Activated naive CD8-positive, alpha-beta T cell treated with anti-CD3 and anti-CD28 coated beads, Interleukin-2, amount 10 ng/mL, durations not matched to agents 7 days and 5 days (primary cell): Measurements from ENCODE around the gene IGF1. TPM values are rescaled to one million over a fixed set of nuclear protein-coding genes. Genes with fewer than 3 reads are reported as not detected.
"Not testable (repeated sequence)": the region's sequence is repeated elsewhere in the genome, so short reads cannot be mapped to it uniquely, and the experiment has no call there.

ENCODE experiments used
- ATAC-seq: fragments of 150-1000 bp; cut with Tn5 transposase; one replicate; pipeline ENCODE4 v1.10.0; 2021; ENCODE audit warnings: low read depth, moderate library complexity
- POLR2A ChIA-PET: fragments of 350-600 bp; sonication (Branson Sonifier 250); formaldehyde crosslinking; loops from one replicate; lab custom pipeline; 2021; ENCODE audit warnings: antibody characterized with exemption; lab: Charles Lee
- DNase-seq: peaks from one replicate; pipeline ENCODE4 v3.0.0; 2021
- H3K27ac Mint-ChIP-seq: one replicate; pipeline ENCODE4 v1.8.0; 2022; ENCODE audit warnings: mild to moderate bottlenecking, mixed read lengths
- H3K27me3 Mint-ChIP-seq: one replicate; pipeline ENCODE4 v1.8.0; 2022; ENCODE audit warnings: mild to moderate bottlenecking, moderate library complexity, mixed read lengths
- H3K36me3 Mint-ChIP-seq: one replicate; pipeline ENCODE4 v1.8.0; 2021; ENCODE audit warnings: mild to moderate bottlenecking, mixed read lengths
- H3K4me1 Mint-ChIP-seq: one replicate; pipeline ENCODE4 v1.8.0; 2021; ENCODE audit warnings: mixed read lengths
- H3K4me3 Mint-ChIP-seq: one replicate; pipeline ENCODE4 v1.8.0; 2022; ENCODE audit warnings: mild to moderate bottlenecking, moderate library complexity, mixed read lengths
- H3K9me3 Mint-ChIP-seq: one replicate; pipeline ENCODE4 v1.8.0; 2021; ENCODE audit warnings: mixed read lengths
- total RNA-seq, 2 experiments: library from RNA; stranded (reverse); gene quantifications; one replicate each; pipeline ENCODE4 v1.2.3, GENCODE V29; 2021

IGF1 gene
- total RNA-seq, 2 experiments from 2014 or later = 1.3 to 1.6 TPM

GRCh38 chr12:102465762-102466560 is 14.4 kb downstream of the IGF1 start:
- no peak overlapping the region for H3K4me3 Mint-ChIP-seq

GRCh38 chr12:102463659-102464249 is 16.6 kb downstream of the IGF1 start:
- Mint-ChIP-seq H3K27me3 (peaks cover 20% of the 10 kb centered on the region), H3K4me3 (no peak overlapping the region), H3K36me3 (no peaks in the 10 kb centered on the region), H3K4me1 (no peaks in the 10 kb centered on the region), H3K27ac (no peak overlapping the region), H3K9me3 (peaks cover 3% of the 10 kb centered on the region)
- ATAC-seq = no peak
- DNase-seq = no peak
- POLR2A ChIA-PET = no interaction called here

More at GRCh38 chr12:102465762-102466560, 14.4 kb downstream of the IGF1 start:
- no peak for ATAC-seq
- H3K27me3 Mint-ChIP-seq = peaks cover 16% of the 10 kb centered on the region
- POLR2A ChIA-PET = no interaction called here
- H3K36me3 Mint-ChIP-seq = no peaks in the 10 kb centered on the region
- no peak overlapping the region for H3K27ac Mint-ChIP-seq
- H3K9me3 Mint-ChIP-seq = no peaks in the 10 kb centered on the region
- H3K4me1 Mint-ChIP-seq = no peaks in the 10 kb centered on the region
- no peak for DNase-seq

DNA sequence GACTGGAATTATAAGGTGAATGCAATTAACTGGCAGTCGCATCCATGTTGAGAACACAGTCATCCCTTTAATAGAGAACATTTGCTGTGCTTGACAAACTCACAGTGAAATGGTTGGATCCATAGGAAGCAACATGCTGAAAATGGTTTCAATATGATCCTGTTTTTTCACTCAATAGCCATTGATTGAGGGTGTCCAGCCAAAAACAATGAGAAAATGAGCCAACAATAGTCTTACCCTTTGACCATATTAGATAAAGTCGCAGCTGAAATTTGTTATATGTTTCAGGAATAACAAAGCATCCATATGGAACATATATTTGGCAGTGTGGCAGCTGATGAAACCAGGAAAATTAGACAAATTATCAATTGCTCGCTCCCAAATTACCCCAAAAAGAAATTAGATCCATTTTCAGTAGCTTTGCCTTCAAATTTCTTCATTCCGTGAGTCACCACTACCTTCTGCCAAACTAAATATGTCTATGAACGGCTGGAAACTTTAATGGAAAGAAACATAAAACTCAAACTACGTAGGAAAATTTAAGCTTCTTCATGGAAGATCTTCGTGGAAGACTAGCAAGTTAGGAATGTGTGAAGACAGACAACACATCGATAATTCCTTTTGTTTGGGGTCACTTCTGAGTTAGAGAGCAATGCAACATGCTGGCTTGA is 17.4 kb downstream of the IGF1 start:
- Mint-ChIP-seq H3K4me3 (no peak overlapping the region), H3K27me3 (peaks cover 25% of the 10 kb centered on the region), H3K4me1 (no peaks in the 10 kb centered on the region), H3K36me3 (no peaks in the 10 kb centered on the region), H3K9me3 (peaks cover 3% of the 10 kb centered on the region), H3K27ac (no peak overlapping the region)
- ATAC-seq (no peak), DNase-seq (no peak)
- POLR2A ChIA-PET = no interaction called here

GRCh38 chr12:102462386-102462785 is 18.0 kb downstream of the IGF1 start:
- DNase-seq = no peak
- H3K4me3 Mint-ChIP-seq = no peak overlapping the region
- no peak for ATAC-seq
- no peaks in the 10 kb centered on the region for H3K4me1 Mint-ChIP-seq
- H3K27me3 Mint-ChIP-seq = peaks cover 21% of the 10 kb centered on the region
- H3K9me3 Mint-ChIP-seq = peaks cover 3% of the 10 kb centered on the region
- H3K36me3 Mint-ChIP-seq = no peaks in the 10 kb centered on the region
- POLR2A ChIA-PET = no interaction called here
- H3K27ac Mint-ChIP-seq = no peak overlapping the region

- Mint-ChIP-seq H3K36me3 (no peaks in the 10 kb centered on the region), H3K4me1 (no peaks in the 10 kb centered on the region), H3K9me3 (peaks cover 3% of the 10 kb centered on the region), H3K27ac (no peak overlapping the region), H3K4me3 (no peak overlapping the region), H3K27me3 (peaks cover 18% of the 10 kb centered on the region)
- ATAC-seq = no peak
- POLR2A ChIA-PET = no interaction called here
- DNase-seq = no peak
Measured at GRCh38 chr12:102461501-102461900, 18.9 kb downstream of the IGF1 start.

GRCh38 chr12:102459314-102459713 is 21.0 kb downstream of the IGF1 start:
- H3K4me1 Mint-ChIP-seq = no peaks in the 10 kb centered on the region
- DNase-seq (no peak), ATAC-seq (no peak)
- no peak overlapping the region for H3K4me3 Mint-ChIP-seq
- H3K9me3 Mint-ChIP-seq = peaks cover 3% of the 10 kb centered on the region
- POLR2A ChIA-PET = no interaction called here
- no peak overlapping the region for H3K27ac Mint-ChIP-seq
- H3K27me3 Mint-ChIP-seq = peaks cover 20% of the 10 kb centered on the region
- no peaks in the 10 kb centered on the region for H3K36me3 Mint-ChIP-seq

DNA sequence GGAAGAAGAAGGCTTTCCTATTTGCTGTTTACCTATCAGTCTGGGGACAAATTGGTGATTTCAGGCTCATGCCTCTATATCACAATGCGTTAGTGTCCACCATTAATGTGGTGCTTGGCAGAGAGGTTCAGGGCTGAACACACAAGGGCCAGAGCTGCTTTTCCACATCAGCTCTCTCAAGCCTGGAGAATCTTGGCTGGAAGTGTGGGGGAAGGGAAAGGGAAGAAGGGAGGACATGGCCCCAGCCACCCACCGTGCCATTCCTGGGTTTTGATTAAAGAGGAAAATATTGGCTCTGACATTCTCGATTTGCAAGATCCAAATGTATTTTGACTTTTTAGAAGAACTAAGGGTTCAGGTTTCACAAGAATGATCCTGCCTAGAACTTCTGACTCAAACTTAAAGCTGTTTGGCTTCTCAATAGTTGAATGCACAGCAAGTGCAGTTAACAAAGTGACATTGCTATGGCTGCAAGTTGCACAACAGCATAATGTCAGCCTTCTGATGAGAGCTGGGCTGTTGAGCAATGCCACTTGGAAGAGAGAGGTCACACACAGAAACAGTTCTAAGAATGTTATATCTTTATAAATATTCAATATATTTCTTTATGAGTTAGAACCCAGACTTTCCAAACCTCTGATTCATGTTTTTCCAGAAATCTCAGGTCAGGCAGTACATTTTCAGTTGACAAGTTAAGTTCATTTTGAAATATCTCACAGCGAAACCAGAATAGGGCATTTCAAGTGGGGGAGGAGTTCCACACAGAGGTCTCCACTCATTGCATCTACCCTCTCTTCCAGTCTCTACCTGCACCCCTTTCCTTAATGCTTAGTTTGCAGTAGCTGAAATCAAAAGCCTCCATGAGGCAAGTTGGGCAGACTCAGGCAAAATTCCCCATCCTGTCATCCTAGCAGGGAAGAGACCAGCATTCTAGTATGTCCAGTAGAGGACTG is 25.3 kb downstream of the IGF1 start:
- ATAC-seq (no peak), DNase-seq (no peak)
- peaks cover 7% of the 10 kb centered on the region for H3K27me3 Mint-ChIP-seq
- H3K36me3 Mint-ChIP-seq = peaks cover 2% of the 10 kb centered on the region
- no peaks in the 10 kb centered on the region for H3K4me1 Mint-ChIP-seq
- H3K4me3 Mint-ChIP-seq = no peak overlapping the region
- H3K27ac Mint-ChIP-seq = no peak overlapping the region
- POLR2A ChIA-PET = no interaction called here
- H3K9me3 Mint-ChIP-seq = peaks cover 3% of the 10 kb centered on the region

DNA sequence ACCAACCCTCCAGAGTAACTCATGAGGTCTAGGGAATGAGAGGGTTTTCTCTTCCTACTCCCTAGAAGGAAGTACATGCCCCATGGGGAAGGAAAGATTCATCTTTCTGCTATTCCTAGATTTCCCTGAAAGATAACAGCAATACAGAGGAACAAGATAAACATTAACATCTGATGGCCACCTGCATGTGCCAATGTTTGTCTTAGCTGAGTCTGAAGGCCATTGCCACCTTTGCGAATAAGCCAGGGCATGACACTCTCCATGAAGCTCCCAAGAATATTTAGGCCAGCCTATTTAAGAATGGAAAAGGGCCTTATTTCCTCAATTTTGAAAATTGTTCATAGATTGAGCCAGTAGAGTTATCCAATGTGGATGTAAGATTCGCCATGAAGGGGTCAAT is 26.0 kb downstream of the IGF1 start:
- Mint-ChIP-seq H3K27ac (no peak overlapping the region), H3K36me3 (peaks cover 2% of the 10 kb centered on the region), H3K4me3 (no peak overlapping the region), H3K4me1 (no peaks in the 10 kb centered on the region), H3K9me3 (peaks cover 3% of the 10 kb centered on the region), H3K27me3 (peaks cover 6% of the 10 kb centered on the region)
- no peak for DNase-seq
- POLR2A ChIA-PET = no interaction called here
- ATAC-seq = no peak

DNA sequence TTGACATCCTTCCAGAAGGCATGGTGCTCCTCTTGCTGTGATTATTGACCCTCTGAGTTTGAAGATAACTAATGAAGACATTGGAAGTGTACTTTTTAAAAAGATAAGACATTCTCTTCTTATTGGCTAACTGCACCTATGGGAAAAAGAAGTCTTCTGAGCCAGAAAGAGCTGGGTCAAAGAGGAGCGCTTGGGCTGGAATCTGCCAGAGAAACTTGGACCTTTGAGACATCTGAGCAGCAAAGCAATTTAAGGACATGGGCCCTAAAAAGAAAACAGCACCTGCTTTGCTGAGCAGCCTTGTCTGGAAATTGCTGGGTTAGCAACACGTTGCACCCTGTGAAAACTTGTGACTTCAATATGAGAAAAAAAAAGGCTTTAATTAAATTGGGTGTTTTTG is 27.8 kb downstream of the IGF1 start:
- DNase-seq = no peak
- POLR2A ChIA-PET = no interaction called here
- peaks cover 5% of the 10 kb centered on the region for H3K9me3 Mint-ChIP-seq
- no peak overlapping the region for H3K4me3 Mint-ChIP-seq
- no peak for ATAC-seq
- H3K27ac Mint-ChIP-seq = no peak overlapping the region
- no peaks in the 10 kb centered on the region for H3K4me1 Mint-ChIP-seq
- H3K27me3 Mint-ChIP-seq = peaks cover 2% of the 10 kb centered on the region
- peaks cover 2% of the 10 kb centered on the region for H3K36me3 Mint-ChIP-seq

GRCh38 chr12:102449018-102449417 is 31.3 kb downstream of the IGF1 start:
- H3K9me3 Mint-ChIP-seq = peaks cover 11% of the 10 kb centered on the region

DNA sequence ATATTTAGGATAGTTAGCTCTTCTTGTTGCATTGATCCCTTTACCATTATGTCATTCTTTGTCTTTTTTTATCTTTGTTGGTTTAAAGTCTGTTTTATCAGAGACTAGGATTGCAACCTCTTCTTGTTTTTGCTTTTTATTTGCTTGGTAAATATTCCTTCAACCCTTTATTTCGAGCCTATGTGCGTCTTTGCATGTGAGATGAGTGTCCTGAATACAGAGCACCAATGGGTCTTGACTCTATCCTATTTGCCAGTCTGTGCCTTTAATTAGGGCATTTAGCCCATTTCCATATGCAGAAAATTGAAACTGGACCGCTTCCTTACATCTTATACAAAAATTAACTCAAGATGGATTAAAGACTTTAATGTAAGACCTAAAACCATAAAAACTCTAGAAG is 32.9 kb downstream of the IGF1 start:
- Mint-ChIP-seq H3K27me3 (peaks cover 11% of the 10 kb centered on the region), H3K9me3 (peaks cover 11% of the 10 kb centered on the region)
- H3K27ac Mint-ChIP-seq, DNase-seq, H3K36me3 Mint-ChIP-seq, H3K4me1 Mint-ChIP-seq, ATAC-seq, H3K4me3 Mint-ChIP-seq, POLR2A ChIA-PET: not testable (repeated sequence)

More at GRCh38 chr12:102449018-102449417, 31.3 kb downstream of the IGF1 start:
- DNase-seq, H3K4me3 Mint-ChIP-seq, H3K4me1 Mint-ChIP-seq, H3K27ac Mint-ChIP-seq, H3K36me3 Mint-ChIP-seq, ATAC-seq: not testable (repeated sequence)
- POLR2A ChIA-PET = interaction anchor here (0.7 kb wide), 1 partner anchor 326 kb away, joined by 5 read pairs; no protein-coding TSS in a partner anchor
- H3K27me3 Mint-ChIP-seq = peaks cover 11% of the 10 kb centered on the region

DNA sequence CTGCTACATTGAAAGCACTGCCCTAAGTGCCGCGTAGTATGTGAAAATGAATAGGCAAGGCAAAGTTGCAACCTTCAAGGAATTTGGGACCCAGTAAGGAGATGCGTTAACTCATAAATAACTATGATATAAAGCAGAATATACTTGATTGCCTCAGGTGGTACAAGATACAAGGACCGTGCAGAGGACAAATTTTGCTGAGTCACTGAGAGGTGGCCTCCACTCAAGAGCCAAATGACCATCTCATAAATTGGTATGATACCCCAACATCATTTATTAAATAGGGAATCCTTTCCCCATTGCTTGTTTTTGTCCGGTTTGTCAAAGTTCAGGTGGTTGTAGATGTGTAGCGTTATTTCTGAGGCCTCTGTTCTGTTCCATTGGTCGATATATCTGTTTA is 35.7 kb downstream of the IGF1 start:
- H3K27ac Mint-ChIP-seq = no peak overlapping the region
- H3K36me3 Mint-ChIP-seq = no peaks in the 10 kb centered on the region

GRCh38 chr12:102444093-102444492 is 36.3 kb downstream of the IGF1 start:
- ATAC-seq = no peak
- Mint-ChIP-seq H3K27ac (no peak overlapping the region), H3K4me3 (no peak overlapping the region), H3K4me1 (no peaks in the 10 kb centered on the region), H3K9me3 (peaks cover 11% of the 10 kb centered on the region), H3K27me3 (peaks cover 20% of the 10 kb centered on the region), H3K36me3 (no peaks in the 10 kb centered on the region)
- POLR2A ChIA-PET = no interaction called here
- no peak for DNase-seq

More for the DNA sequence above, 35.7 kb downstream of the IGF1 start:
- Mint-ChIP-seq H3K4me1 (no peaks in the 10 kb centered on the region), H3K9me3 (peaks cover 11% of the 10 kb centered on the region), H3K27me3 (peaks cover 16% of the 10 kb centered on the region), H3K4me3 (no peak overlapping the region)
- POLR2A ChIA-PET = no interaction called here
- DNase-seq = no peak
- no peak for ATAC-seq
